Ovary (tissue), 9 donors: ENCODE measurements around the gene MAML1. TPM values are rescaled to one million over a fixed set of nuclear protein-coding genes. Genes with fewer than 3 reads are reported as not detected.

Experiments used
- DNase-seq, 5 donors: peaks; one replicate each; pipeline ENCODE4 v3.0.0-alpha.2; 2019 to 2020
- H3K27ac ChIP-seq, 2 donors: fragments of 200-600 bp; one replicate each; pipeline versions ENCODE4 v1.5.1 to v1.8.0; 2019 to 2022
- H3K27me3 ChIP-seq: fragments of 200-600 bp; one replicate; pipeline ENCODE4 v1.8.0; 2022
- H3K36me3 ChIP-seq: fragments of 200-600 bp; sonication (generic); one replicate; pipeline ENCODE4 v1.5.1; 2019
- H3K4me1 ChIP-seq: one replicate; pipeline ENCODE4 v1.8.1; 2013; ENCODE audit warnings: mild to moderate bottlenecking, moderate library complexity; ENCODE audit not compliant: insufficient read depth
- H3K4me3 ChIP-seq: fragments of 200-600 bp; sonication (generic); one replicate; pipeline ENCODE4 v1.5.1; 2017
- H3K9me3 ChIP-seq, 2 donors: fragments of 200-600 bp in 1 of 2; sonication (generic) in 1 of 2; one replicate each; pipeline versions ENCODE4 v1.5.1 to v1.8.1; 2013 to 2019; ENCODE audit warnings: mild to moderate bottlenecking in 1 of 2, moderate library complexity in 1 of 2
- CTCF ChIP-seq, 3 donors: fragments of 450-650 bp in 2 of 3; fragments of 200-600 bp in 1 of 3; IDR thresholded peaks; one replicate each; pipeline versions ENCODE4 v1.5.1 to v1.8.0; 2016 to 2022; ENCODE audit warnings: antibody characterized with exemption in 3 of 3, mild to moderate bottlenecking in 1 of 3
- EP300 ChIP-seq: sonication (generic); formaldehyde crosslinking; IDR thresholded peaks from one replicate; pipeline ENCODE4 v1.6.1; 2017; ENCODE audit warnings: antibody characterized with exemption
- POLR2A ChIP-seq: fragments of 450-650 bp; IDR thresholded peaks from one replicate; pipeline ENCODE4 v1.6.1; 2017; ENCODE audit warnings: antibody characterized with exemption, mild to moderate bottlenecking, moderate library complexity
- WGBS, 3 donors: extraction: QIAGEN DNeasy Blood & Tissue Kit in 1 of 3; methylation state at CpG; one replicate each; pipeline versions ENCODE4 v1.1.5 to v1.1.7; 2013 to 2017; 5-methylcytosine and 5-hydroxymethylcytosine counted together
- intact Hi-C, 4 donors: fragments of 100-400 bp; cut with DNase I; formaldehyde crosslinking; loops; one replicate each; pipeline versions ENCODE4 v1.11.0 to v1.15.1; 2022 to 2023
- polyA plus RNA-seq, 2 donors: library from polyadenylated mRNA; stranded (reverse); fragments of 200-250 nt in 1 of 2; fragments of 350-450 nt in 1 of 2; fragmentation: Illumina TruSeq in 1 of 2; extraction: RNeasy Lipid Tissue Mini Kit (QIAGEN cat#74804) in 1 of 2; gene quantifications; one replicate each; pipeline ENCODE4 v1.2.3, GENCODE V29; 2013 to 2014
- total RNA-seq, 7 donors: library from RNA; depleted of rRNA in 2 of 7; stranded (reverse); fragments of >200 nt in 2 of 7; fragmentation: NEBNext Ultra II Directional in 3 of 7; extraction: Animal tissue kit (Norgen Biotek cat#: 25700) in 3 of 7; gene quantifications; one replicate each; pipeline versions ENCODE4 v1.1.0 to v1.2.4, GENCODE V29; 2016 to 2023
- donor health status: DM: no; HTN: no; CAD: no; lungs with moderate emphysema.
- donor health status: DM: no; HTN: no; CAD: no.
- donor health status: Bipolar disorder and iron deficiency.
- donor health status: DM: yes; HTN: yes; CAD: no.
- donor health status: DM: no; HTN: no; CAD: no.
- donor health status: DM: yes; HTN: yes; CAD: no.

The MAML1 gene
- total and polyA plus RNA-seq, 9 donors = 18.4 to 40.1 (median 29.9) TPM

- no peak overlapping the region for H3K27ac ChIP-seq
- H3K4me1 ChIP-seq = peaks cover 7% of the 10 kb centered on the region
- DNase-seq = no peak
- H3K27me3 ChIP-seq = no peaks in the 10 kb centered on the region
- WGBS, 3 donors = 72 to 86% (median 86%) methylated on average over 3 of the region's 3 CpGs
- intact Hi-C loops = no loop called here
- H3K9me3 ChIP-seq = no peaks in the 10 kb centered on the region
- H3K36me3 ChIP-seq = no peaks in the 10 kb centered on the region
- TF ChIP-seq POLR2A = no peak
- no peak for TF ChIP-seq EP300
- TF ChIP-seq CTCF (IDR thresholded peaks at IDR 0.05) = no peak
- no peak overlapping the region for H3K4me3 ChIP-seq
Observed at GRCh38 chr5:179747811-179748210, 15.2 kb downstream of the MAML1 start.

- Histone ChIP-seq H3K27ac (no peak overlapping the region), H3K4me1 (peaks cover 12% of the 10 kb centered on the region), H3K9me3 (no peaks in the 10 kb centered on the region), H3K36me3 (no peaks in the 10 kb centered on the region), H3K27me3 (no peaks in the 10 kb centered on the region), H3K4me3 (no peak overlapping the region)
- 74 to 85% (median 79%) methylated on average over 8 of the region's 8 CpGs for WGBS, 3 donors
- intact Hi-C loops = no loop called here
- peak in 1 of 5 donors; percentile 3 for DNase-seq
- TF ChIP-seq POLR2A (no peak), EP300 (no peak), CTCF (IDR thresholded peaks at IDR 0.05) (no peak)
Observed at GRCh38 chr5:179749857-179750508, 17.4 kb downstream of the MAML1 start.

- H3K36me3 ChIP-seq = no peaks in the 10 kb centered on the region
- intact Hi-C loops = no loop called here
- DNase-seq = peak in 1 of 5 donors; percentile 4
- H3K4me3 ChIP-seq = no peak overlapping the region
- WGBS, 3 donors = 92 to 95% (median 93%) methylated on average over 5 of the region's 5 CpGs
- H3K4me1 ChIP-seq = peaks cover 10% of the 10 kb centered on the region
- TF ChIP-seq POLR2A (no peak), CTCF (IDR thresholded peaks at IDR 0.05) (no peak), EP300 (no peak)
- H3K27ac ChIP-seq = no peak overlapping the region
- no peaks in the 10 kb centered on the region for H3K27me3 ChIP-seq
- no peaks in the 10 kb centered on the region for H3K9me3 ChIP-seq
Observed at GRCh38 chr5:179753971-179754370, 21.3 kb downstream of the MAML1 start.

GRCh38 chr5:179755022-179755421 is 22.4 kb downstream of the MAML1 start:
- H3K27ac ChIP-seq = peak overlapping the region in 1 of 2 donors; percentile 20

More at GRCh38 chr5:179755022-179755421, 22.4 kb downstream of the MAML1 start:
- no peaks in the 10 kb centered on the region for H3K36me3 ChIP-seq
- no peaks in the 10 kb centered on the region for H3K27me3 ChIP-seq
- intact Hi-C loops = loop anchor here in 1 of 4 donors (5.0 kb wide), 1 partner anchor 488 kb away; no protein-coding TSS in a partner anchor
- peaks cover 9% of the 10 kb centered on the region for H3K4me1 ChIP-seq
- TF ChIP-seq CTCF (IDR thresholded peaks at IDR 0.05) (no peak), EP300 (no peak), POLR2A (no peak)
- no peak overlapping the region for H3K4me3 ChIP-seq
- WGBS, 3 donors = 5 to 21% (median 7%) methylated on average over 2 of the region's 2 CpGs
- no peaks in the 10 kb centered on the region for H3K9me3 ChIP-seq
- no peak for DNase-seq
